Transverse colon (tissue), 1 donor: Measurements from ENCODE around the gene TSPAN12.

Experiments used
- EP300 ChIP-seq: sonication (generic); formaldehyde crosslinking; IDR thresholded peaks from one replicate; pipeline ENCODE4 v1.6.1; 2017; ENCODE audit warnings: antibody characterized with exemption, low read depth
- POLR2A ChIP-seq: fragments of 450-650 bp; IDR thresholded peaks from one replicate; pipeline ENCODE4 v1.6.1; 2016; ENCODE audit warnings: antibody characterized with exemption, mild to moderate bottlenecking, moderate library complexity

- TF ChIP-seq POLR2A (no peak), EP300 (no peak)
Measured at GRCh38 chr7:120898715-120899499, 41.0 kb upstream of the TSPAN12 start.
